Uterus (tissue), 2 donors: ENCODE data around the gene TMED10.

Experiments used
- CTCF ChIP-seq, 4 experiments: fragments of 200-600 bp in 2 of 4; fragments of 450-650 bp in 2 of 4; sonication (generic) in 2 of 4; IDR thresholded peaks; one replicate each; pipeline ENCODE4 v1.5.1; 2016 to 2019; ENCODE audit warnings: antibody characterized with exemption in 4 of 4, mild to moderate bottlenecking in 2 of 4, moderate library complexity in 1 of 4
- POLR2A ChIP-seq, 2 donors: fragments of 450-650 bp; IDR thresholded peaks; one replicate each; pipeline ENCODE4 v1.6.1; 2016; ENCODE audit warnings: antibody characterized with exemption in 2 of 2, mild to moderate bottlenecking in 1 of 2, moderate library complexity in 1 of 2

DNA sequence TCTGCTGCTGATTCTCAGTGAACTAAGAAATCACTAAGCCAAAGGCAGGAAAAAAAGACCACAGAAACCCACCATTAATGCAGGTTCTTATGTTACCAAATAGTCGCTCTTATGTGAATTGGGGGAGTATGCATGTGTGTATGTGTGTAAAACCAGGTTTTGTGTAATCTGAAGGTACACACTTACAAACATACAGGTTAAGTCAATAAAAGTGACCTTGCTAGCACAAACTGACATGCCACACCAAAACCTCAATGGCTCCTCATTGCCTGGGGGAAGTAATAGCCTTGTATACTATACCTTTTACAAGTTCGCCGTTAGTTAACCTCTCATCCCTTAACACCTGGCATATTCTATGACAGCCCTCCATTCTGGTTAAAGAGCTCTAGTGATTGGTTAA, 29.8 kb upstream of the TMED10 start:
- TF ChIP-seq CTCF (IDR thresholded peaks at IDR 0.05): no peak
- TF ChIP-seq POLR2A (IDR thresholded peaks at IDR 0.05): no peak
